ENCODE data around the gene CCR7. TPM values are rescaled to one million over a fixed set of nuclear protein-coding genes. Genes with fewer than 3 reads are reported as not detected.
A peak's percentile ranks its signal among the peaks of the same experiment; 100 is the strongest.
"Not testable (repeated sequence)": the region's sequence is repeated elsewhere in the genome, so short reads cannot be mapped to it uniquely, and the experiment has no call there.

The CCR7 gene
- total RNA-seq, 1 donor from 2014 or later: not detected

DNA sequence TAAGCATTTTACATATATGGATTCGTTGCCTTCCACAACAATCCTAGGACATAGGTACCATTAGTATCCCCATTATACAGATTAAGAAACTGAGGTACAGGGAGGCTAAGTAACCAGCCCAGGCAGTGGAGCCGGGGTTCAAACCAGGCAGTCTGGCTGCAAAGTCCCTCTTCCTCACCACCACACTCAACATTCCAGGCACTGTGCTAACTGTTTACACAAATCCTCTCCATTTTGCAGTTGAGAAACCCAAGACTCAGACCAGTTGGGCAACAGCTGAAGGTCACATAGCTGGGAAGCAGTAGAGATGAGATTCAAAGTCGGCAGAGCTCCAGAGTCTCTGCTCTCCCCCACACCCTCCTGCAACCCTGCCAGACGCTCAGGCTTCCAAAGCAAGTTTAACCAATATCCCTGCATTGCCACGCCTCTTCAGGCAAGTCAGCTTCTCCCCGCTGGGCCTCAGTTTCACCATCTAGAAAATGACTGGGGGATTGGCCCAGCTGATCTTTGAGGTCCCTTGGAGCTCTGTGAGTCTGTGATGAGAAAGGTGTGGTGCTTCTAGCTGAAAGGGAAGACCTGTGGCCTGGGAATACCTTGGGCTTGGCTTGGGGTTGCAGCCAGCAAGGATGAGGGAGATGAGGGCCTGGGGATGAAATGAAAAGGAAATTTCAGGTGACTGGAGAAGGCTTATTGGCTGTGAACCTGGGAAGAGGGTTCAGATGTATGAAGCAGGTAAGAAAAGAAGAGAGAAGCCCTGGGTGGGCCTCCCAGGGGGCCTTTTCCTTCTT lies 14.0 kb downstream of the CCR7 start:
- DNase-seq (ENCODE audit: low read depth, low spot score): no peak

DNA sequence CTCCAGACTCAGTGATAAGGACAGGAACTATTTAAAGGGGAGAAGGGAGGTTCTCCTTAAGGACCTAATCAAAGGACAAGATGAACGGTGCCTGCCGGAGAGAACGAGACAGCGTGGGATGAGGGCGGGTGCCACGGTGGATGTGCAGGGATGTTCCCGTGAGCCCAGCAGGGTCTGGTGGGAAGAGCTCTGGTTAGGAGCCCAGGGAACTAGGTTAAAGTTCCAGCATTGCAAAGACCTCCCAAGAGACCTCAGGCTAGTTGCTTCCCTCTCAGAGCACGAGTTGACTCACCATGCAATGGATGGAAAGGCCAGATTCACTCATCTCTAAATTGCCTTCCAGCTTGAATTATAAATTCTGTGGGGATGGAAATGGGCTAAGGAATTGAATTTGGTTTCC lies 14.7 kb downstream of the CCR7 start:
- DNase-seq (ENCODE audit: low read depth, low spot score): no peak

DNA sequence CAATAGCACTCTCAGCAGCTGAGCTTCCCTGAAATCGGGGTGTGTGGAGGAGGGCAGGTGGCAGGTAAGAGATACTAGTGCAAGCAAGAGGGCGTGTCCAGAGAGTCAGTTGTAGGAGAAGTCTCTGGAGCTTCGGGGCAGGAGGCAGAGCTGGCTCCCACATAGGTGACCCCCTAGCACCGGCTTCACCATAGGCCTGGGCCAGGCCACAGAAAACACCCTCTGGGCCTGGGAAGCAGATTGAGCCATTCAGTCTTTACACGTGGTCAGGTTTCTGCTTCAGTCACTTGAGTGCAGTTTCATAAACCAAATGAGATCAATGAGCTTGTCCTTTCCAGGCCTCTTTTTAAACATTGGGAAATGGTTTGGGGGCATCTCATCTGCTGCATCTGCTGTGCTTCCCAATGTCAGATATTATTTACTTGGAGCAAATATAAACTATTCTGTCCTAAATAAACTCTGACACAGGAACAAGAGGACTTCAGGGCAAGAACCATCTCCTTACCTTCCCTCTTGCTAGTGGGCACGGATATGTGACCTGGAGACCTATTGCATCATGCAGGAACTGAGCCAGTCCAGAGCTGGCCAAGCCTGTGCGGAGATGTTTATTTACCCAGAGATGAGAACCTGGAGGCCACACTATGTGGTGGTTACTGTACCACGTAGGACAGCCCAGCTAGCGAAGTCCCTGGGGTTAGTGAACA lies 16.1 kb downstream of the CCR7 start:
- DNase-seq (ENCODE audit: low read depth, low spot score): peak; percentile 46

DNA sequence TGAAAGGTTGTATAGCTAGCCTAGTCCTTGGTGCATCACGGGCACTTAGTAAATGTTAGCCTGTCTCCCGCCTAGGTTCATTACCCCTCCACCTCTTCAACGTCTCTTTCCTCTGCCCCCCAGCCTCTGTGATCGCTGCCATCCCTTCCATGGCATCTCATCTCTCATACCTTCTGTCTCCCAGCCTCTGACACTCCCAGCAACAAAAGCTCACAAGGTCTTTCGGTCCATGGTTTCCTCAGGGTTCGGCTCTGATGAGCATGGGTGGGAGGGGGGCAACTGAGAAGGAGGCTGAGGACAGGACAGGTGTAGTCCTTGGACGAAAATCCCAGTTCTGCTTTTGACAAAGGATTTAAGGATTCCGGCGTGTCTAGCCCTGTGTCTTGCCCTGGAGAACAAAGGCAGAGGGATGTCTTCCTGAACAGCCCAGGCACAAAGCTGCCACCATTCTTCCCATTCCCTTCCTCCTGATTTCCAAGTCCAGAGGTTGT lies 16.7 kb downstream of the CCR7 start:
- no peak for DNase-seq (ENCODE audit: low read depth, low spot score)

DNA sequence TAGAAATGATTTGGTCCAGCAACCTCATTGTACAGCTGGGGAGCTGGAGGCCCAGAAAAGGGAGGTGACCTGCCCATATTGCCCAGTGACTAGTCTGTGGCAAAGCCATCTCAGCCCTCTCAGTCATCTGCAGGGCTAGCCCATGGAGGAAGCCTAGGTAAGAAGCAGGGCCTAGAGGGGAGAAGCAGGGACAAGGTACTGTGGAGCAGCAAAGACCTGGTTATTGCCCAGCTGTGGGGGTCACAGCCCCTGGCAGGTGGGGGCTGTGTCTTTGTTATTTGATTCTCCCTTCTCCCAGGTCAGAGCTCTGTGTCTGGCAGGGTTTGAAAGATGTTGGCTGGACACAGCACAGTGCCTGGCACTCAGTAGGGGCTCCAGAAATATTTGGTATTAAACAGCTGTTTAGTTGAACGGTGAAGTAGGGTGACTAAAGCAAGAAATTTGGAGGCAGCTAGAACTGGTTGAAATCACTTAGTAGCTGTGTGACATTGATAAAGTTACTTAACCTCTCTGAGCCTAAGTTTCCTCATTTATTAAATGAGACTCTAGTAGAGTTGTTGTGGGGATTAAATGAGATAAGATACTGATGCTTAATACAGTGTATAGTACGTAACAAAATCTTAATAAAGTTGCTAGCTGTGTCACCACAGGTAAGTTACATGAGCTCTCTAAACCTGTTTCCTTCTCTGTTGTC lies 17.3 kb downstream of the CCR7 start:
- DNase-seq (ENCODE audit: low read depth, low spot score): no peak

DNA sequence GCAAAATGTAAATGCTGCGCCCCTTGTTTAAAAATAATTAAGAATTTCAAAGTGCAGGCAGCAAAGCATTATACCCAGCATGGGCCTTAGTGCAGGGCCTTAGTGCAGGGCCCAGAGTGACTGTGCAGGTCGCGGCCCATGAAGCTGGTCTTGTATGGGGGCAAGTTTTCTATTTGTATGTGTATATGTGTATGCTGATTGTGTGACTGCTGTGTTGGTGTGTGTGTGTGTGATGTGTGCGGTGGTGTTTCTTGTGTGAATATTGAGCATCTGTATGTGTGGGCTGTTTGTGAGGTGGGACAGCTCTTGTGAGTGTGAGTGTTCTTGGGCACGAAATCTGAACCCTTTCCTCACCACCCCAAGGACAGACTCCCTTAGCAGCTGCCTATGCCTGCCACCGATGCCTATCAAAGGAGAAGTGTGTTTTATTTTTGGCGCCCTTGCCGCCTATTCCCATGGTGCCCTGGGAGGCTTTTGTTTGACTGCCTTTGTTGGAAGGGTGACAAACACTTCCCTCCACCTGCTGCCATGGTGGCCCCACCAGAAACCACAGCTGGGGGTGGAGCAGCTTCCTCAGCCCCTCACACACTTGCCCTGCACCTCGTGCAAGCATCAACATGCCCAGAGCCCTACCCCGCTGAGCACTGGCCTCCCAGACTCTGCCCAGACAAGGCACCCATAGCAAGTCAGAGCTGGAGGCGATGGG lies 18.0 kb downstream of the CCR7 start:
- no peak for DNase-seq (ENCODE audit: low read depth, low spot score)

DNA sequence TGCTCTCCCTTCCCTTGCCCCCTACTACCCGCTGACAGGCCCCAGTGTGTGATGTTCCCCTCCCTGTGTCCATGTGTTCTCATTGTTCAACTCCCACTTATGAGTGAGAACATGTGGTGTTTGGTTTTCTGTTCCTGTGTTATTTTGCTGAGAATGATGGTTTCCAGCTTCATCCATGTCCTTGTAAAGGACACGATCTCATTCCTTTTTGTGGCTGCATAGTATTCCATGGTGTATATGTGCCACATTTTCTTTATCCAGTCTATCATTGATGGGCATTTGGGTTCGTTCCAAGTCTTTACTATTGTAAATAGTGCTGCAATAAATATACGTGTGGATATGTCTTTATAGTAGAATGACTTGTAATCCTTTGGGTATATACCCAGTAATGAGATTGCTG lies 18.8 kb downstream of the CCR7 start:
- not testable (repeated sequence) for DNase-seq (ENCODE audit: low read depth, low spot score)

DNA sequence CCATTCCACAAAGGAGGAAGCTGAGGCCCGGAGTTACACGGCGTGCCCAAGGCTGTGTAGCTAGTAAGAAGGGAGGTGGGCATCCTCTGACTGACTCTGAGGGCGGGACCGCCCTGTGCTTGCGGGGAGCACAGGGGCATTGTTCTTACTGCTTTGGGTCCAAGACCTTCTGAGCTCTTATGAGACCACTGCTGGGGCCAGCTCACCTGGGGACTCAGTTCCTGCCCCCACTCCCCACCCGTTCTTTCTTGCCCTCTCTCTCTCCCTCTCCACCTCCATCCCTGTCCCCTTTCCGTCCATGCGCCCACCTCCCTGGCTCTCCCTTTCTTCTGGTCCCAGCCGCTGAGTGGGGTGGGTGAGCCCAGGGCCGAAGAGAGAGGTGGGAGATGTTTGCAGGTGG lies 19.6 kb downstream of the CCR7 start:
- DNase-seq (ENCODE audit: low read depth, low spot score): no peak

DNA sequence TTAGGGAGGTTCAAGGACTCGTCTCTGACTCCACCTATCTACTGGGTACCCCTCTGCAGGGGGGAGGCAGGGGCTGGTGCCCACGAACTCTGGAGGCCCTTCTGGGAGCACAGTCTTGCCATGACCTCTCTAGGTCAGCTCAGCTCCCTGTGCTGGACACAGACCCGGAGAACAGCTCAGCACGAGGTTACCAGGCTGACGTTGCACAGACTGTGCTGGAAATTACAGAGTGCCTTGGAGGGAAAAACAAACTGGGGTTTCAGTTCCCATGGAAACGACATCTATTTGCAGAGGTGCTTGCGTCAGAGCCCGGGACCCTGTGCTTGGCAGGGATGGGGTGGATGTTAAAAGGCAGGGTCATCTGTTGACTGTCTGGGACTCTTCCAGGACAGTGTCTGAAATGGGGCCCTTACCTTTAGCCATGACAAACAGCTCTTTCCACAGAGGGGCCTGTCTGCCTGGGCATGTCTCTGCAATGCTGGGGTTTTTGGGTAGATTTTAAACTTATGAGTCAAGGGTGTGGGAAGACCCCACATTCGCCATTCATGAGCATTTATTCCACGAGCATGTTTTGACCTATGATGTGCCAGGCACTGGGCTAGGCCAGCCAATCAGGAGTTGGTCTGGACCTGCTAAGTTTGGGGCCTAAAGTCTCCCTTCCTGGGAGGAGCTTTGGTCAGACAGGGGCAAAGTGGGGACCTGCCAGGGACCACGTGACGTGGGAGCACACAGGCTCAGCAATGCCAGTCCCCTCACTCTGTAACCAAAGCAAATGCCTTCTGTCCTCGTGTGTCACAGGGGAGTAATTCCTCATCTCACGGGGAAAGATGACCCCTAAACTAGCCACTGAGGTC lies 22.5 kb downstream of the CCR7 start:
- peak; percentile 19 for DNase-seq (ENCODE audit: low read depth, low spot score)

DNA sequence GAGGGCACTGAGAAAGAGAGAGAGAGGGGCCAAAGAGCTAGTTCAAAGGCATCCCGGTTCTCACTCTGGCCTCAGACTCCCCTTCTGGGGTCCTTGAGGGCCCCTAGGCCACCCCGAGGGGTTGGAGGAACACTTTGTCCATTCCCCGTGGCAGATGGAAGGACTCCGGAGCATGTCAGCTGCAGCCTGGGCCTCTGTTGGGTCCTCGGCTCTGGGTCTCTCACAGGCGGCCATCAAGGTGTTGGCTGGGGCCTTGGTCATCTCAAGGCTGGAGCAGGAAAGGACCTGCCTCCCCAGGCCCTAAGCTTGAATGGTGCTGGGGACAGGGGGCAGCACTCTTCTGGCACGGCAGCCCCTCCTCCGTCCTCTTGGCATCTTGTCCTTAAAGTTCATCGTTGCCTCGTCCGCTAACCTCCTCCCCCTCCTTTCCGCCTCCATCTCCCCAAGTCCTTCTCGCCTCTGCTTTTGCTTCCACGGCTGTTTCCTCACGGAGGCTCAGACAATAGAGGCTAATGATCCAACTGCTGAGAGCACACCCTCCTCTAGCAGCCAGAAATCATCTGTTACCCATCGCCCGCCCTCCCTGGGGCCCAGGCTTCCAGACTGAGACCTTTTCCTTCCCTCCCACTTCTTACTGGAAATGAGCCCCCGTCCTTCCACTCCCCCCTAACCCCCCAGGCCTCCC lies 23.3 kb downstream of the CCR7 start:
- no peak for DNase-seq (ENCODE audit: low read depth, low spot score)

DNA sequence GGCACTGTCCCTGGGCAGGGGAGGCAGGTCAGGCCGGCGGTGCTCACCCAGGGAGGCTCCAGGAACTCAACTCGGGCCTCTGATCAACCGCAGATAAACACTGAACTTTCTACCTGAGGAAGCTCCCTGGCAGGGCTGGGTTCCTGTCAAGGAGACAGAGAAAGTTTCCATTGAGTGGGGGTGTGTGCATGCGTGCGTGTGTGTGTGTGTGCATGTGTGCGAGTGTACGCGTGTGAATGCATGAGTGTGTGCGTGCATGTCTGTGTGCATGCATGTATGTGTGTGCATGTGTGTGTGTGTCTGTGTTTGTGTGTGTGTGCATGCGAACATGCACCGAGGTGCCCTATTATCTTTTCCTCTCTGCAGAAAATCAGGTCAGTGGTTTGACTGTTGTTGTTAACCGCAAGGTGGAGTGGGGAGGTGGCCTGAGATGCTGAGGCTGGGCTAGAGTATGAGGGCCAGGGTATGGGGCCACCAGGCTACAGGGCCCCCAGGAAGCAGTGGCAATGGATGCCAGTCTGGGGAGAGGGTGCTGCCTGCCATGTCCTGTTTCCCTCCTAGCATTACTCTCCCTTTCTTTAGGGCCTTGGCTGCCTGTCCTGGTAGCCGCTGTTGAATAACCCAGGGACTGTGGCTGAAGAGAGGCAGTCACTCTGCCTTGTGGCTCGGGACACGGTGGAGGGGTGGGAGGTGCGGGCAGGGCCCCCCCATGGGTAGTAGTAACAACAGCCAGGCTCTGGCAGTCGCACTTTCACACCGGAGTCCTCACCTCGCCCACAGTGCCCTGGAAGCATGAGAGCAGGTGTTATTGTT lies 24.0 kb downstream of the CCR7 start:
- no peak for DNase-seq (ENCODE audit: low read depth, low spot score)

DNA sequence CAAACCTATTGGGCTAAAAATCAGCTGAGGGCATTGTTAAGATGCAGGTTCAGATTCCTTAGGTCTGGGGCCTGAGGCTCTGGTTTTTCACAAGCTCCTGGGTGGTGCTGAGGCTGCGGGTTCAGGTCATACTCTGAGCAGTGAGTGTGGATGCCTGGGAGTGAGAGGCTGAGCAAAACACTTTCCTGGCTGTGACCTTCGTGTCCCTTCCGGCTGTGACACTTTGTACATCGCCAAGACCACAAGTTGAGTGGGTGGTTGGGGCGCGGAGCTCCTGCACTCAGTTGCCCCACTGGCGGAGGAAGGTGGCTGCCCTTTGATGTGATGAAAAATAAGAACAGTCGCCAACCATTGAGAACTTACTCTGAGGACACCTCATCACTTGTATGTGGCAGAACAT lies 24.8 kb downstream of the CCR7 start:
- no peak for DNase-seq (ENCODE audit: low read depth, low spot score)

DNA sequence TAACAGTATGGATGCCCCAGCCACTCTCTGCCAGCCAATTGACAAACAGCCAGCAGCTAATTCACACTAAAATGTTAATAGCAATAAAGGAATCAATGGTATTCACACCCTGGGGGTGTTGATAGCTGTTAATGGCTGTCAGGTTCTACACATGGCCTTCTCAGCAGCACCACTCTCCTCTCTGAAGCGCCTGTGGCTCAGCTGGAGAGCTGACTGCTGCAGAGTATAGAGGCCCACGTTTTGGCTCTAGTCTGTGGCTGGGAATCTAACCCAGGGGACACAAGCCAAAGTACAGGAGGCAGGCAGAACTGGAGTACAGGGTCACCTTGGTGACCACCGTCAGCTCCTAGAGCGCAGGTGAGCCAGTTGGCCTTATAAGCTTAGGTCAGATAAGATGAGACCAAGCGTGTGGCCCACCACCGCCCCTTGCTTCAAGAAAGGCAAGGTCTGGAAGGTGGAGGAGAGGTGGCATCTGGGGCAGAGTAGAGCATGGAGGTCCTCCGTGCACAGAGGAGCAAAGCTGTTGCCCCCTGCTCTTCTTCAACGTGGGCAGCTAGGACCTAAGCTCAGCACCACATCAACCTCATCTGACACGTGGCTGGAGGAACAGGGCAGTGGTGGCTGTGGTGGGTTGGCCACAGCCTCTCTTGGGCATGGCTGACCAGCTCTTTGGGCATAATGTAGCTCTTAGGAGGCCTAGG lies 25.4 kb downstream of the CCR7 start:
- DNase-seq (ENCODE audit: low read depth, low spot score): no peak

DNA sequence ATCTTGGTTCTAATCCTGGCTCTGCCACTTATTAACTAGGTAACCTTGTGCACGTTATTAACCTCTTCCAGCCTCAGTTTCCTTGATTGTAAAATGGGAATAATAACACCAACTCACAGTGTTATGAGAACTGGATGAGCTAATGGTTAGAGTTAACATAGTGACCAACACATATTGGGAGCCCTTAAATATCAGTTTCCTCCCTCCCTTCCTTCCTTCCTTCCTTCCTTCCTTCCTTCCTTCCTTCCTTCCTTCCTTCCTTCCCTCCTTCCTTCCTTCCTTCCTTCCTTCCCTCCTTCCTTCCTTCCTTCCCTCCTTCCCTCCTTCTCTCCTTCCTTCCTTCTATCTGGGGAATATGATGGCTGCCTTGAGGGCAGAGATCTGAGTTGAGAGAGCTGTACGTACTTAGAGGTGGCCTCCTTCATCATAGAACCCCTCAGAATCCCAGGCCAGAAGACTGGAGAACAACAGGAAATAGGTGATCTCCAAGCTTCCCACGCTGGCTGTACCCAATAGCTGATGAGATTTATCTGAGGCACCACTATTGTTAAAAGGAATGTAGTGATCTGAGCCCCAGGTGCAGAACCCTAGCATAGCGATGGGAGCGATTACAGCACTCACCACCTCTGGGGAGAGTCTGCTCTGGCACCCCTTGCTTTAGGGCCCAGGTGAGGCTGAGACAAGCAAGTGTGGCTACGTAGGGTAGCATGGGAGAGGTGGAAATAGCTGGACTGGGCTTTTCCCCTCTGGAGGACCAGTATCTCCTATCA lies 26.2 kb downstream of the CCR7 start:
- DNase-seq (ENCODE audit: low read depth, low spot score): no peak

DNA sequence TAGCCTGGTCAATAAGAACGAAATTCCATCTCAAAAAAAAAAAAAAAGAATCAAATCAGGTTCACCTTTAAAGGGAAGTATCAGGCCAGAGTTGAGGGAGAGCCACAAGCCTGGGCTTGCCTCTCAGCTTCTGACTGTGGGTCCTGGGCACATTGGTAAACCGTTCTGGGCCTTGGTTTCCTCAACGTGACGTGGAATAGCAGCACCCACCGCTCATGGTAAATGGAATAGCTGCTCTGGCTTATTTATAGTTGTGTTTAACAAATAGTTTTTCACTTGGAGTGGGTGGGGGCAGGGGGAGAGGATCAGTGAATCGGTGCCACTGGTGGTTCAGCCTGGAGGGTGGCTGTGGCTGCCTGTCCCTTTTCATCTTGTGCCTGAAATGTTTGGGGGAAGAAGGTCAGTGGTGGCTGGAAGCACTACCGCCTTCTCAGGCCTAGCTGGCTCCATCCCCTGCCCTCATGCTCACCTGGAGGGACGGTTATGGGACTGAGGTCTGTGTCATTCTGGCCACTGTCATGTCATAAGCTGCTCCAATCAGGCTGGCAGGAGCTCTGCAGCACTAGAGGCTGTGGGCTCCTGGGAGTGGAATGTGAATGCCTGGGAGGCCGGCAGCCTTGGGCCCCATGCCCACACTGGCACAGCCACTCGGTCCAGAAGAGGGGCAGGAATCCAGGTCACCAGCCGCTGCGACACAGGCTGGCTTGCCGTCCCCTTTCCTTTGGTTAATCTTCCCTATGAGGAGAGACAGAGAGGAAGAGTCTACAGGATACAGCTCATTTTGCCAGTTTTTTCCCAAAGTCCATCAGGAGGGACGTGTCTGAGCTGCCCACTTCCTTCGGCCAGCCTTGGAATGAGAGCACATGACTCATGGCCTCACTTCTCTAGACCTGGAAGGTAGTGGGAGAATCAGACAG lies 27.0 kb downstream of the CCR7 start:
- no peak for DNase-seq (ENCODE audit: low read depth, low spot score)

DNA sequence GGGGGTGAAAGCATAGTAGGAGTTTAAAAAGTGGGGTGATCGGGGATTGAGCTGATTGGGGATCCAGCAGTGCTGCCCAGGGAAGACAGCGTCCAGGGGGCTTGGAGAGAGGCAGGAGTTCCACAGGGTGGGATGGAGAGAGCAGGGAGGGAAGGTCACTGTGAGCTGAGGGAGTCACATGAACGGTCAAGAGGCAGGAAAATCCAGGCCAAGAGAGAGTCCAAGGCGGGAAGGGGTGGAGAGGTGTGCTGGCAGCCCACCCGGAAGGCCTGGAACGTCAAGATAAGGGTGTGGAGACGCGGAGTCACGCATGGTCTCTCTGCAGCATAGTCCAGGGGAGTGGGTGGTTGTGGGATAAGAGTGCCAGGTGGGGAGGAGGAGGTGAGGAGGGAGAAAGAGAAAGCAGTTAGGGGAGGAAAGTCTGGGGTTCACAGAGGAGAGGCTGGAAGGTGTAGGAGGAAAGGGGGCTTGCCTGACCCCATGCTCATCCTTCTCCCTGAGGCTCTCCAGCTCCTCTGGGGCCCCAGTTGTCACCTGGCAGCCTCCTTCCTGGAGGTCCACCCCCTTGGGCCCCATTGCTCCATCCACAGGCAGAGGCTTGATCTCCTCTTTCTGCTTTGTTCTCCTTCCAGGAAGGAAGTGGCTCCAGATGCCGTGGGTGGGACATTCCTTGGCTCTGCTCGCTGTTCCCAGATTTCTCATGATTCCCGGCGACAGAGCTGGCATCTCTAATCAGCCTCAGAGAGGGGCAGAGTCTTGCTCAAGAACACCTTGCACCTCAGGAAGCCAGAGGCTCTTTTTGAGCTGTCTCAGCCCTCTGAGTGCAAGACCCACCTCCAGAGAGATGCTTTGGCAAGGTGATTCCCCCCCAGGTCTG lies 28.7 kb downstream of the CCR7 start:
- peak; percentile 72 for DNase-seq (ENCODE audit: low read depth, low spot score)

Data from pulmonary artery endothelial cell (primary cell).